Lower leg skin (tissue), 4 donors: Measurements from ENCODE around the gene ECSCR. TPM values are rescaled to one million over a fixed set of nuclear protein-coding genes. Genes with fewer than 3 reads are reported as not detected.

Experiments
- DNase-seq, 2 donors: peaks; one replicate each; pipeline ENCODE4 v3.0.0-alpha.2; 2019; ENCODE audit warnings: low spot score in 2 of 2
- H3K4me3 ChIP-seq: fragments of 200-600 bp; sonication (generic); 2 replicates; pipeline ENCODE4 v1.5.1; 2017; ENCODE audit warnings: mild to moderate bottlenecking, low read depth; ENCODE audit not compliant: poor library complexity, severe bottlenecking
- POLR2A ChIP-seq, 2 donors: fragments of 450-650 bp; IDR thresholded peaks; one replicate each; pipeline ENCODE4 v1.6.1; 2016 to 2017; ENCODE audit warnings: antibody characterized with exemption in 2 of 2, mild to moderate bottlenecking in 1 of 2, moderate library complexity in 1 of 2
- WGBS, 2 donors: methylation state at CpG; one replicate each; pipeline ENCODE4 v1.1.5; 2018; 5-methylcytosine and 5-hydroxymethylcytosine counted together
- intact Hi-C: fragments of 100-400 bp; cut with DNase I; formaldehyde crosslinking; loops from one replicate; pipeline ENCODE4 v1.15.0; 2023; ENCODE audit warnings: low total_unique reads
- total RNA-seq, 4 donors: library from RNA; depleted of rRNA; stranded (reverse); fragments of >200 nt; gene quantifications; one replicate each; pipeline ENCODE4 v1.1.0, GENCODE V29; 2016
- TF ChIP-seq, protein P1 (sequence below), 3 donors: fragments of 450-650 bp; IDR thresholded peaks; one replicate each; pipeline ENCODE4 v1.5.1; 2016; ENCODE audit warnings: antibody characterized with exemption in 3 of 3, mild to moderate bottlenecking in 3 of 3, moderate library complexity in 2 of 3

Gene ECSCR
- total RNA-seq, 4 donors from 2014 or later: 1.4 to 15.0 (median 9.3) TPM

DNA sequence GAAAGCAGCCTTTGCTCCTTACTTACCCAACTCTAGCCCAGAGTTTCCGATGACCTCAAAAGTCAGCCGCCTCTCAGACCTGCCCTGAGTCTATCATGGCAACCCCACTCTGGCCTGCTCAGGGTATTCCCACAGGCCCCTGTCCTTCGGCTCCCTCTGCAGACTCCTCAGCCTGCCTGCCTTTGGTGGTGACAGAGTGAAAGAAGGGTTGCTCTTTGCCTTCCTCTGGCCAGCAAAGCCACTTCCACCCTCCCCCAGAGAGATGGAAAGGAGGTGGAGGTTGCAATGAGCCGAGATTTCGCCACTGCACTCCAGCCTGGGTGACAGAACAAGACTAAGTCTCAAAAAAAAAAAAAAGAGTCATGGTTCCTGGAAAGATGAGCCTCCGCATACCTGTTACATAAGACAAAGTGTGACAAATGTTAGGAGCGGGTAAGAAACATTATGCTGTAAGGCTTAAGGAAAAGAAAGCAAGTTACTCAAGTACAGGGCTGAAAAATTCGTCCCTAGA is 5.9 kb upstream of the ECSCR start:
- no peak for DNase-seq
- 75 to 80% methylated on average over 8 of the region's 8 CpGs for WGBS, 2 donors
- TF ChIP-seq, protein P1, sequence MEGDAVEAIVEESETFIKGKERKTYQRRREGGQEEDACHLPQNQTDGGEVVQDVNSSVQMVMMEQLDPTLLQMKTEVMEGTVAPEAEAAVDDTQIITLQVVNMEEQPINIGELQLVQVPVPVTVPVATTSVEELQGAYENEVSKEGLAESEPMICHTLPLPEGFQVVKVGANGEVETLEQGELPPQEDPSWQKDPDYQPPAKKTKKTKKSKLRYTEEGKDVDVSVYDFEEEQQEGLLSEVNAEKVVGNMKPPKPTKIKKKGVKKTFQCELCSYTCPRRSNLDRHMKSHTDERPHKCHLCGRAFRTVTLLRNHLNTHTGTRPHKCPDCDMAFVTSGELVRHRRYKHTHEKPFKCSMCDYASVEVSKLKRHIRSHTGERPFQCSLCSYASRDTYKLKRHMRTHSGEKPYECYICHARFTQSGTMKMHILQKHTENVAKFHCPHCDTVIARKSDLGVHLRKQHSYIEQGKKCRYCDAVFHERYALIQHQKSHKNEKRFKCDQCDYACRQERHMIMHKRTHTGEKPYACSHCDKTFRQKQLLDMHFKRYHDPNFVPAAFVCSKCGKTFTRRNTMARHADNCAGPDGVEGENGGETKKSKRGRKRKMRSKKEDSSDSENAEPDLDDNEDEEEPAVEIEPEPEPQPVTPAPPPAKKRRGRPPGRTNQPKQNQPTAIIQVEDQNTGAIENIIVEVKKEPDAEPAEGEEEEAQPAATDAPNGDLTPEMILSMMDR (IDR thresholded peaks at IDR 0.05): no peak
- no peak for TF ChIP-seq POLR2A (IDR thresholded peaks at IDR 0.05)
- intact Hi-C loops: no loop called here
- H3K4me3 ChIP-seq: no peak overlapping the region

DNA sequence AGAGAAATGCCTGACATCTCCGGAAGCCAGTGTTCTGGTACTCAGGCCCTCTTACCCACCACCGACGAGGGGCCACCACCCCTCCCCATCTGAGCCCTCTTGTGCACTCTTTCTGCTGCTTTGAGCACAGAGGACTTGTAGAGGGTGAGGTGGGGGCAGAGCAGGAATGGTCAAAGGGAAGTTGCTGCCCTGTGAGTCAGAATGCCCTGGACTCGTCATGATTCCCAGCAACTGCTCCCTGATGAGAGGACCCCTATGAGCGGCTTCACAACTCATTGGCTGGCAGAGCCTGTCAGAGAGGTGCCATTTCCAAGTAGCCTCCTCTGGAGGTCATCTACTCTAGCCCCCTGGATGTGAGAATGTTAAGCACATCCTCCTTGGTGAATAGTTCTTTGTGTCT is 845 bp downstream of the ECSCR start:
- TF ChIP-seq, protein P1 (IDR thresholded peaks at IDR 0.05): no peak
- TF ChIP-seq POLR2A (IDR thresholded peaks at IDR 0.05): no peak
- intact Hi-C loops: no loop called here
- WGBS, 2 donors: 87 to 90% methylated on average over 5 of the region's 5 CpGs
- H3K4me3 ChIP-seq: no peak overlapping the region
- DNase-seq: no peak

DNA sequence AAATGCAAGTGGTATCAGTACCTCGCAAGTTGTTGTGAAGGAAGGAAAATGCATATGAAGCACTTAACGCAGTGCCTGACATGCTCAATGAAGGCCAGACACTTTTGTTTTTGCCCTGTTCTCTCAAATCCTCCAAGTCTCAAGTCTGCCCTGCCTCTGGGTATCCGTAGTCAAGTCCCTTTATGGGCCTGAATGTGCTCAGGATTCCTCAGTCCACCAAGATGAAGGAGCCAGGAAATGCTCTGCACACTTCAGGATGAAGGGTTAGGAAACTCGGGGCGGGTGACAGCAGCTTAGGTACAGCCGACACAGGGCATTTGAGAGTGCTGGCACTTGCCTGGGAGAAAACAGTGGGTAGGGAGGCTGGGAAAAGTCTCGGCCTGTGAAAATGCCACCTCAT is 1.4 kb downstream of the ECSCR start:
- no peak overlapping the region for H3K4me3 ChIP-seq
- no peak for DNase-seq
- TF ChIP-seq, protein P1 (IDR thresholded peaks at IDR 0.05): no peak
- no peak for TF ChIP-seq POLR2A (IDR thresholded peaks at IDR 0.05)
- intact Hi-C loops: no loop called here
- WGBS, 2 donors: 77 to 90% methylated on average over 7 of the region's 7 CpGs

DNA sequence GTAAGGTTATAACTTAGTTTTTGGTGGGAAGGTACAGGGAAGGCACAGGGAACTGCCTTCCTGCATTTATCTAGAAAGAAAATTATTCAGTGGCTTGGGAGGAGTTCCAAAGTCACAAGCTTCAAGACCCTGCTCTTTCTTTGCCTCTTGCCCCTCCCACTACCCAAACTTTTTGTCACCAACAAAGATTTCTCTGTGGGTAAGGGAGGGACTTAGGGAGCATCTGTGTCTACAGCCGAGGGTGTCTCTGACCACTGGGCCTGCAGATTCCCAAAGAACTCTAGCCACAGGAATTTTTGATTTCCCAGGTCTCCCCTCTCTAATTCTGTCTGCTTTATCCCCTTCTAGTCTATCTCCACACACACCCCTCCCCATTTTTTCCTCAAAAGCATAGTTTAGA is 2.1 kb downstream of the ECSCR start:
- intact Hi-C loops: no loop called here
- TF ChIP-seq POLR2A (IDR thresholded peaks at IDR 0.05): no peak
- TF ChIP-seq, protein P1 (IDR thresholded peaks at IDR 0.05): no peak
- no peak for DNase-seq
- H3K4me3 ChIP-seq: no peak overlapping the region
- WGBS, 2 donors: 67 to 88% methylated on average over 1 of the region's 1 CpG

DNA sequence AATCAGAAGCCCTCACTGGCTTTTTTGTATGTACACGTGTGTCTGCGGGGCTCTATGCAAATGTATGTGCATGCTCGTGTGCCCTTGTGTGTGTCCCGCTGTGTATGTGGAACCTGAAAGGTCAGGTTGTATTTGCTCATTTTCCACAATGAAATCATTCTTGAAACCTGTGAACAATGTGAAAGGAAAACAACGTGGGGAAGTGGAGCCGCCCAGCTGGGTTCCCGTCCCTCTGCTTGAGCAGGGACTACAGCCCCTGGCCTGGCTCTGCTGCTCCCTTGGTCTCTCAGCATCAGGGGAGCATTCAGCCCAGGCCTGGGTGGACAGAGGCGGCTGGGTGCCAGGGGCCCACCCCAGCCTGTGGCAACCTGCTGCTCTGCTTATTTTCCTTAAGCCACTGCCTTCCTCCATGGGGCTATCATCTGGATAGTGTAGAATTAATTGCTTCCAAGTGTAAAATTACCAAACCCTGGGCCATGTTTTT is 3.0 kb downstream of the ECSCR start:
- TF ChIP-seq POLR2A (IDR thresholded peaks at IDR 0.05): no peak
- TF ChIP-seq, protein P1 (IDR thresholded peaks at IDR 0.05): no peak
- DNase-seq: no peak
- WGBS, 2 donors: 78 to 81% methylated on average over 8 of the region's 8 CpGs
- intact Hi-C loops: no loop called here
- H3K4me3 ChIP-seq: no peak overlapping the region
